ENCODE results near the gene REST.

DNA sequence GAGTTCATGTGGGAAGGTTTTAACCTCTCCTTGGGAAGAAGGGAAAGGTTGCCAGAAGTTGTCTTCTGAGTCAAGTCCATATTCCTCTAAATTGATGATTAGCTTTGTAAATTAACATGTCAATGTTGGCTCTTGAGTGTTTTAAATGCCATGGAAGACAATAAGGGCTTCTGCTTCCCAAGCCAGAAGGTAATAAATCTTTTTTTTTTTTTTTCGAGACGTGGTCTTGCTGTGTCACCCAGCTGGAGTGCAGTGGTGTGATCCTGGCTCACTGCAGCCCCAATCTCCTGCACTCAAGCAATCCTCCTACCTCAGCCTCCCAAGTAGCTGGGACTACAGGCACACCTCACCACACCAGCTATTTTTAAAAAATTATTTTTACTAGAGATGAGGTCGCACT, 5.0 kb upstream of the REST start:
- TF ChIP-seq, protein P1, sequence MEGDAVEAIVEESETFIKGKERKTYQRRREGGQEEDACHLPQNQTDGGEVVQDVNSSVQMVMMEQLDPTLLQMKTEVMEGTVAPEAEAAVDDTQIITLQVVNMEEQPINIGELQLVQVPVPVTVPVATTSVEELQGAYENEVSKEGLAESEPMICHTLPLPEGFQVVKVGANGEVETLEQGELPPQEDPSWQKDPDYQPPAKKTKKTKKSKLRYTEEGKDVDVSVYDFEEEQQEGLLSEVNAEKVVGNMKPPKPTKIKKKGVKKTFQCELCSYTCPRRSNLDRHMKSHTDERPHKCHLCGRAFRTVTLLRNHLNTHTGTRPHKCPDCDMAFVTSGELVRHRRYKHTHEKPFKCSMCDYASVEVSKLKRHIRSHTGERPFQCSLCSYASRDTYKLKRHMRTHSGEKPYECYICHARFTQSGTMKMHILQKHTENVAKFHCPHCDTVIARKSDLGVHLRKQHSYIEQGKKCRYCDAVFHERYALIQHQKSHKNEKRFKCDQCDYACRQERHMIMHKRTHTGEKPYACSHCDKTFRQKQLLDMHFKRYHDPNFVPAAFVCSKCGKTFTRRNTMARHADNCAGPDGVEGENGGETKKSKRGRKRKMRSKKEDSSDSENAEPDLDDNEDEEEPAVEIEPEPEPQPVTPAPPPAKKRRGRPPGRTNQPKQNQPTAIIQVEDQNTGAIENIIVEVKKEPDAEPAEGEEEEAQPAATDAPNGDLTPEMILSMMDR (optimal IDR thresholded peaks at IDR 0.05 in 1 of 3, IDR thresholded peaks at IDR 0.05 in 1 of 3, conservative IDR thresholded peaks at IDR 0.05 in 1 of 3; ENCODE audit: extremely low read depth in 1 of 3, insufficient read depth in 2 of 3, low read length in 3 of 3) = no peak
- TF ChIP-seq EZH2 (IDR thresholded peaks at IDR 0.05; ENCODE audit: low read length) = no peak

Data from keratinocyte (primary cell).